Measurements from ENCODE around the gene SDF4.

The SDF4 gene

DNA sequence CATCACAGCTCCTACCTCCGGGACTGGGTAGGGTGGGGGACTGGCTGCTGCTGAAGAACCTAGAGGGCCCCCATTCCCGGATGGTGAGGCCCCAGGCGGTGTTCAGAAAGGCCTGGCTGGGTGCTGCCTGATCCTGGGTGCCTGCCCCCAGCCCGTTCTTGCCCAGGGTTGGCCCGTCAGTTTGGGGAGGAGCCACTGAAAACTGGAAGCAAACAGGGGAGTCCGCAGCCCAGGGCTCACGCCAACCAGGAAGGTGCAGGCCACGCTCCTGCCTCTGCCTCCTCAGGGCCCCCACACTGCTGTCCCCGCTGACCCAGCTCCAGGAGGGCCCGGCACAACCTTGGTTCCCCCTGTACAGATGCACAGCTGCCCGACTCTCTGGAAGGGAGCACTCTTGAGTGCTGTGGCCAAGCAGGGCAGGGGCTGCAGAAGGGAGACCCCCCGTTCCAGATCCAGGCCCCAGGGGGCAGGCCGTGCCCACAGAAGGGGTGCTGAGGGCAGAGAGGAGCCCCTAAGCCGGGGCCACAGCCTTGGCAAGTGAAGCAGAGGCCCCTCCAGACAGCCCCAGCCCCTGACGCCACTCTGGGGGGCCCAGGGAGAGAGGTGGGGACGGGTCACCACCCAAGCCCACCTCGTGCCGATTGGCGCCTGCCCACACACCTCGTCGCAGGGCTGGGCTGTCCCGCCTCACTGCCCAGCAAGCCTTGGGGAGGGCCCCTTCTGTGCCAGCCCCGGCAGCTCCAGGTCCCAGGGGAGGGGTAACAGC, 9.2 kb upstream of the SDF4 start:
- DNase-seq, result no peak

DNA sequence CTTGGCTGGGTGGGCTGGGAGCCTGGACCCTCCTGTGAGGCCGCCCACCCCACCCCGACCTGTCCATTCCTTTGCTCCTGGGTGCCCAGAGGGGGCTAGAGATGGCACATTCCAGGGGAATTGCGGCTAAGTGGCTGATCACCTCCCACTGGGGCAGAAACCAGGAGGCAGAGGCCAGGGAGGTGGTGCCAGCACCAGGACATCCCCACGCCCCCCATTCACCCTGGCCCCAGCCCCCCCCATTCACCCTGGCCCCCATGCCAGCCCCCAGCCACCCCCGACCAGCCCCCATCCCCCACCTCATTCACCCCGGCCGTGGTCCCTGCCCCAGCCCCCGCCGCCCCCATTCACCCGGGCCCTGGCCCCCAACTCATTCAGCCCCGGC, 8.5 kb upstream of the SDF4 start:
- no peak for DNase-seq

DNA sequence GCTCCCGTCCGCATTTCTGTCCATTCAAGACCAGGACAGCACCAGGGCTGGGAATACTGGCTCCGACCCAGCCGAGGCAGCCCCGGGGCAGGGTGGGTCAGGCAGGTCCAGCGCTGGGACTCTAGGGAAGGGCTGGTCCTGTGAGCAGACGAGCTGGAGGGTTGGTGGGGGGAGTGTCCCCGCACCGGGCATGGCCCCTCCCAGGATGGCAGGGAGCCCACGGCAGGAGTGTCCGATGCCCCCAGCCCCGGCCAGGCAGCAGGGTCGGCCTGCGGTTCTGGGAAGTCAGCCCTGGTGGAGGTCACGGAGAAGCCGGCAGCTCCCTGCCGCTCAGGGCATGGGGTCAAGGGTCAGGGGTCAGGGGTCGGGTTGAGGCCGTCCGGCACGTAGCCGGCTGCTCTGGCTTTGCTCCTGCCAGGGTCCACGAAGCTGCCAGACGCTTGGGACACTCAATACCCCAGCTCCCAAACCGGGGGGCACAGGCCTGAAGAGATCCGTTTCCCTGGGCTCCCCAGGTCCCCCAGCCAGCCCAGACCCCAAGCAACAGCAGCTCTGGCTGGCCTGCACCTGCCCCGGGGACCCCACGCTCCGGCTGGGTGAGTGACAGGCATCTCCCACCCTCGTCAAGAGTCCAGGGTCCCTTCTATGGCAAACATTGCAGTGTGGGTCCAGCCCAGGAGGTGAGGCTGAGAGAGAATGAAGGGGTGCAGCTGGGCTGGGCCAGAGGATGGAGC, 8.0 kb upstream of the SDF4 start:
- no peak for DNase-seq

DNA sequence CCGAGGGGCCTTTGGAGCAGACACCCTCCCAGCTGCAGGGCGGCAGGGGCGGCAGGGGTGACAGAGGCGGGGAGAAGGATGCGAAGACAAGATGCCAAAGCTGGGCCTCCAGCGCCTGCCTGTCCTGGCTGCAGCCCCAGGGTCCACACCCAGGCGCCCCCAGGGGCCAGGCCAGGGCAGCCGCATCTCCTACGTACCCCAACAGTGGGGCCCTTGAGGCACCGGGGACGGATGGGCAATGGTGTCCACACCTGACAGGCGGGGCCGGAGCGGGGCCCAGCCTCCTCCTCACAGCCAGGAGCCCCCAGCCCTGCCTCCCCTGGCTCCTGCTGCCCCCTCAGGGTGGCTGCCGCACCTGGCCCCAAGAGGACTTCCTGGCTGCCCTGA, 7.4 kb upstream of the SDF4 start:
- no peak for DNase-seq

DNA sequence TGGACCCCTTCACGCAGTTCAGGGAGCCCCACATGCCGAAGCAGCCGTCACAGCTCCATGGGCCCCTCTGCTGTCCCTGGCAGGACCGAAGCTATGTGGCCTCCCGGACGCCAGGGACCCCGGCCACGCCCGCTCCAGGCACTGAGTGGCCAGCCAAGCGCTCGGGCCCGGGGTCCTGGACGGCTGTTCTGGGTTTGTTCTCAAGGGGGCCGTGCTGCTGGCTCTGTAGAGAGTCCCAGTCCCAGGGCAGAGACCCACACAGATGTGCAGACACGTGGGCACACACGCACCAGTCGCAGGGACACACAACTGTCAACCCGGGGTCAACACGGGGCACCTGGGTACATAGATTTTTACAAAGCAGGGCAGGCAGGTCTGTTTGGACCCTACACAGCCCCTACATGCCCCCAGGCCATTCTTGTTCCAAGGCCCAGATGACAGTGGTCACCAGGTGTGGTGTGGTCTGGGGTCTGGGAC, 6.9 kb upstream of the SDF4 start:
- DNase-seq, result no peak

DNA sequence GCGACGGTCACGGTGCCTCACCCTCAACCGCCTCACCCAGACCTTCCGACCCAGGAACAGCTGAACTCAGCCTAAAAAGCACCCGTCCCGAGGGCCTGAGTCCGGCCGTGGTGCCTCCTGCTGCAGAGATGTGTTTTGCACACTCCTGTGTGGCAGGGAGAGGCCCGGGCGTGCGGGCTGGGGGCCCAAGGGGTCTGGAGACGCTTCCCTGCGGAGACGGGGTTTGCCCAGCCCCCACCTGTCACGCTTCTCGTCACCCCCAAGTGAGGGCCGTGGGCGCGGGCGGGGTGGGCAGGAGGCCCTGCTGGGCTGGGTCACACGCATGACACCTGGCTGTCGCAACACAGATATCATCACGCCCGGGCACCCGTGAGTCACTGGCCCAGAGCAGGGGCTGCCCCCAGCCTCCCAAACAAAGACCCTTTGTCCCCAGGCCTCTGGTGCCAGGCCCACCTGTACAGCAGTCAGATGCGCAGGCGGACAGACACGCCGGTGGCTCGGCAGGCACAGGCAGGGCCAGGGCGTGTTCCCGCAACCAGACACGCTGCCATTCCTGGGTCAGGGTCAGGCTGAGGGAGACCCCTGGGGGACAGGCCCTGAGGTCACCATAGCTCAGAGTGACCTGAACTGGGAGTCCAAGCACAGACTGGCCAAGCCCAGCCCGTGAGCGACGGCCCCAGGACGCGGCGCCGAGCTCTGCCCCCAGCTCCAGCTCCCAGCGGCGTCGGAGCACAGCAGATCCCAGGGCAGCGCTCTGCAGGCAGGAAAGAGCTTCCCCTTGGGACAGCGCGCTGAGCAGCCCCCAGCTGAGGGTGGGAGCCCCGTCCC, 6.3 kb upstream of the SDF4 start:
- no peak for DNase-seq

GRCh38 chr1:1236945-1237873, 5.4 kb upstream of the SDF4 start:
- DNase-seq, result no peak

DNA sequence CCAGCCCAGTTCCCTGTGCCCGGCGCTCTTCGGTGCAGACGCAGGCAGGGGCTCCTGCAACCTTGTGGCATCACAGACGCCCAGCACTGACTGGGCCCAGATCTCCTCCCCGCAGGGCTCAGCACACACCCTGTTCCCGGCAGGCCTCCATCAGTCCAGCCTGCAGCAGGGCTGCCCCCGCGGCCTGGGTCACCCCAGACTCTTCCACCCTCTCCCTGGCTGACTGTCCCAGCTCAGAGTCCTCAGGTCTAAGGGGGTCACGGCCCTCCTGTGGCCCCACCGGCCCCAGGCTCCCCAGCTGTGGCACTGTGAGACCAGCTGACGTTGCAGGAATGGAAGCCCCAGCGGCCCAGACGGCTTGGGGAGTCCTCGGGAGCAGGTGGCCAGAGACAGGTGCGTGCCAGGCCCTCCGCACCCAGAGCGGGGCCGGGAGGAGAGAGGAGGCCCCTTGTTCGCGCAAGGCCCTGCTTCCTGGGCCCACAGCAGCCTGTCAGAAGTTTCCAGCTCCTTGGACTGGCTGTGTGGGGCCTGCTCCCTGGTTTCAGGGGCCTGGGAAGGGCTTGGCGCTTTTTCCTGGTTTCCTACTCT, 4.5 kb upstream of the SDF4 start:
- no peak for DNase-seq

DNA sequence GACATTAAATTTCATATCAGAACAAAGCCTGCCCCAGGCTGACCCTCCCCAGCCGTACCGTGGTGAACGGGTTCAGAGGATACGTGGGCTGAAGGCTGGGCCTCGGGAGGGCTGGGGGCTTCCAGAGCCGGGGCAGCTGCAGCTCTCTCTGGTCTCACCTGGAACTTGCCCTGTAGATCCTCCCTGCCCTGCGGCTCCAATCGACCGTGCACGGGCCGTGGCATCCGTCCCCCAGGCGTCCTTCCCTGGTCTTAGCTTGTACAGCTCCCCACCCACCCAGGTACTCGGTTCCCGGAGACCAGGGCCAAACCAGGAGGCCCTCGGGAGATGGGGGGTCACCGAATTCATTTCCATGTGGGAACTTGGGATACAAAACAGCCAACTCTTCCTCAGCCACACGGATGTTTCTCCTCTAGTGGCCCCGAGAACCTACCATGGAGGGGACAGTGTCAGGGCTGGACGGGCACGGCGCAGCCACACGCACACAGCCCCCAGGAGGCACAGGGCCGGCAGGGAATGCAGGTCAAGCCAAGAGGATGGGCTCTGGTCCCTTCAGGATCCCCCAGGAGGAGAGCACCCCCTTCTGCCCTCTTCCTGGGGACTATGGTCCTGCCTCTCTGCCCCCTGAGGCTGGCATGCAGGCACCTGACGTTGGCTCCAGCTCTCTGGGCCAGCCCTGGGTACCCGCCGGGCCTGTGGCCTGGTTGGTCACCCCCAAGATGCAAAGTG, 3.4 kb upstream of the SDF4 start:
- DNase-seq, result no peak

GRCh38 chr1:1234180-1234808, 2.5 kb upstream of the SDF4 start:
- no peak for DNase-seq

DNA sequence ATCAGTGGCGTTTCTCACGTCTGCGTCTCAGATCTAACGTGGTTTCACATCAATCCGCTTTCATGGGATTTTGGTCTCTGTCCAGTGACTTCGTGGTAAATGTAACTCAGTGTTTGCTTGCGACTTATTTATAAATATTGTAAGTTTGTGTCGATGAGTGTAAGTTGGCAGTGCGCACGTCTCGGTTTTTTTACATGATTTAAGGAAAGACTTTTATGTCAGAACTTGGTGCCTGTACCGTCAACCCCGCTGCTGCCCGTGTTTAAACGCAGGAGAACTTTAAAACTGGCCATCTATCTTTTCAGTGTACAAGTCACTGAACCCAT, 1.7 kb upstream of the SDF4 start:
- DNase-seq, result no peak

DNA sequence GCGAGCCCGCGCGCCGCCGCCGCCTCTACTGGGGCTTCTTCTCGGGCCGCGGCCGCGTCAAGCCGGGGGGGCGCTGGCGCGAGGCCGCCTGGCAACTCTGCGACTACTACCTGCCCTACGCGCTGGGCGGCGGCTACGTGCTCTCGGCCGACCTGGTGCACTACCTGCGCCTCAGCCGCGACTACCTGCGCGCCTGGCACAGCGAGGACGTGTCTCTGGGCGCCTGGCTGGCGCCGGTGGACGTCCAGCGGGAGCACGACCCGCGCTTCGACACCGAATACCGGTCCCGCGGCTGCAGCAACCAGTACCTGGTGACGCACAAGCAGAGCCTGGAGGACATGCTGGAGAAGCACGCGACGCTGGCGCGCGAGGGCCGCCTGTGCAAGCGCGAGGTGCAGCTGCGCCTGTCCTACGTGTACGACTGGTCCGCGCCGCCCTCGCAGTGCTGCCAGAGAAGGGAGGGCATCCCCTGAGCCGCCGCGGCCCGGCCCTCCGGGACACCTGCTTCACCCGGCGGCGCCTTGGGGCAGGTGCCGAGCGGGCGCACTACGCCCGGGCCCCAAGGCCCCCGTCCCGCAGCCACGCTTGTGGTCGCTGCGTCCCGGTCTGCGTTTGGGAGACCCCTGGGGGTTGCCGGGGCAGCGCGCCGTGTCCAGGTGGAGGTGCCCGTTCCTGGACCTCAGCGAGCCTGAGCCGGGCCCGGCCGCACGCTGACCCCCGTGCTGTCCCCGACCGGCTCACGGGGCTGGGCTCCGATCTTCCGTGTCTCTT, 1.2 kb upstream of the SDF4 start:
- no peak for DNase-seq

DNA sequence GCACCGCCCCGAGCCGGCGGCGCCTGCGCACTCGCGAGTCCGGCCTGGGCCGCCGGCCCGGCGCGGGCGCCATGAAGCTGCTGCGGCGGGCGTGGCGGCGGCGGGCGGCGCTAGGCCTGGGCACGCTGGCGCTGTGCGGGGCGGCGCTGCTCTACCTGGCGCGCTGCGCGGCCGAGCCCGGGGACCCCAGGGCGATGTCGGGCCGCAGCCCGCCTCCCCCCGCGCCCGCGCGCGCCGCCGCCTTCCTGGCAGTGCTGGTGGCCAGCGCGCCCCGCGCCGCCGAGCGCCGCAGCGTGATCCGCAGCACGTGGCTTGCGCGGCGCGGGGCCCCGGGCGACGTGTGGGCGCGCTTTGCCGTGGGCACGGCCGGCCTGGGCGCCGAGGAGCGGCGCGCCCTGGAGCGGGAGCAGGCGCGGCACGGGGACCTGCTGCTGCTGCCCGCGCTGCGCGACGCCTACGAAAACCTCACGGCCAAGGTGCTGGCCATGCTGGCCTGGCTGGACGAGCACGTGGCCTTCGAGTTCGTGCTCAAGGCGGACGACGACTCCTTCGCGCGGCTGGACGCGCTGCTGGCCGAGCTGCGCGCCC, 501 bp upstream of the SDF4 start, which contains the start of gene B3GALT6:
B3GALT6 (plus strand) TSS at position 30 of the 588 bp plus-strand sequence; CDS start at position 72, 42 bp downstream.
- no peak for DNase-seq

GRCh38 chr1:1230656-1231399, 973 bp downstream of the SDF4 start:
- DNase-seq, result peak; percentile 39

DNA sequence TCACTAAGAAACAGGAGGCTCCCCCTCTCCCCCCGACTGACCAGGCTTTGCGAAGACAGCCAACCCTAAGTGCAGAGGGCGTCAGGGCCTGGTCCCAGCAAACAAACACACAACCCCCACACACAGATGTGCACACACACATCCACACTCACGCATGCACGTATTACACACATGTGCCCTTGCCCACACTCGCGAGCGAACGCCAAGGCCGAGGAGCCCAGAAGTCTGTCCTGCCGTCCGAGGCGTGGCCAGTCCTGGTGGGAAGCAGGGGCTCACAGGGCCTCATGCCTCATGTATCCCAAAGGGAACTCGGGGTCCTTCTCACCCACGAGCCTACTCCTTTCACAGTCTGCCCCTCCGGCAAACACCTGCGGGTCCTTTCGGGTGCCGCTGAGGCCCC, 2.0 kb downstream of the SDF4 start:
- DNase-seq, result no peak

- no peak for DNase-seq
Observed at GRCh38 chr1:1228596-1229321, 3.0 kb downstream of the SDF4 start.

DNA sequence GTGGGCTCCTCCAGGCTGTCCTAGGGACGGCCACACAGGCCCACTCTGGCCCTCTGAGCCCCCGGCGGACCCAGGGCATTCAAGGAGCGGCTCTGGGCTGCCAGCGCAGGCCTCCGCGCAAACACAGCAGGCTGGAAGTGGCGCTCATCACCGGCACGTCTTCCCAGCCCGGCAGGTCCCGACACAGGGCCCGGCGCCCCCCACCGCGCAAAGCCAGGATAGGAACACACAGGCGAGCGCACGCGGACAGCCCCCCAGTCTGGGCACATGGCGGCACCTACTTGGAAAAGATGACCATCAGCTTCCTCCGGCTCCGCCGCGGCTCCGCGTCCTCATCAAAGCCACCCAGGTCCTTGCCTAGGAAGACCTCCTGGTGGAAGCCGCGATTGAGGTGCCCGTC, 3.6 kb downstream of the SDF4 start:
- no peak for DNase-seq

DNA sequence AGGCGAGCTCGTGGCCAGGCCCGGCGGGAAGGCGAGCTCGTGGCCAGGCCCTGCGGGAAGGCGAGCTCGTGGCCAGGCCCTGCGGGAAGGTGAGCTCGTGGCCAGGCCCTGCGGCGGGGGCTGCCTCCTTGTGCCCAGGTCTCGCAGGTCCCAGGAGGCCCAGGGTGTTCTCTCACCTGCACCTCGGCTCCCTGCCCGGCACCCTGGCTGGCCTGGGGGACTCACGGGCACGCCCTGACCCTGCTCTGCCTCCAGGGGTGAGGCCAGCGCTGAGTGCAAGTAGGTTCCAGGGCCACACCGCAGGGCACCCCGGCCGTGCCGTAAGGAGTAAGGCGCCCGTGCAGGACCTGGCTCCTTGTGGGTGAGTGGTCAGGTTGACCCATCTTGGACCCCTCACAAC, 4.4 kb downstream of the SDF4 start:
- DNase-seq, result no peak

Measured in NCI-H82 (cell line).